HEK293T (cell line): ENCODE data around the gene IL10.

Experiments
- ARNT ChIP-seq: fragments of 450-650 bp; IDR thresholded peaks from 2 replicates; pipeline ENCODE4 v1.6.1; 2017; ENCODE audit warnings: mild to moderate bottlenecking
- BHLHE40 ChIP-seq: fragments of 450-650 bp; IDR thresholded peaks from 2 replicates; pipeline ENCODE4 v1.6.1; 2016; ENCODE audit warnings: mild to moderate bottlenecking, moderate library complexity, borderline replicate concordance
- FOXK2 ChIP-seq: fragments of 450-650 bp; IDR thresholded peaks from 2 replicates; pipeline ENCODE4 v1.6.1; 2016; ENCODE audit warnings: mild to moderate bottlenecking
- FOXM1 ChIP-seq: fragments of 450-650 bp; IDR thresholded peaks from 2 replicates; pipeline ENCODE4 v1.6.1; 2017; ENCODE audit warnings: mild to moderate bottlenecking, borderline replicate concordance
- L3MBTL2 ChIP-seq: fragments of 450-650 bp; conservative IDR thresholded peaks from 2 replicates; pipeline ENCODE4 v1.6.1; 2016; ENCODE audit warnings: mild to moderate bottlenecking
- LEF1 ChIP-seq: fragments of 450-650 bp; IDR thresholded peaks from 2 replicates; pipeline ENCODE4 v1.6.1; 2017; ENCODE audit warnings: mild to moderate bottlenecking, borderline replicate concordance
- SP1 ChIP-seq: fragments of 450-650 bp; IDR thresholded peaks from 2 replicates; pipeline ENCODE4 v1.6.1; 2017
- ZNF384 ChIP-seq: fragments of 450-650 bp; IDR thresholded peaks from 2 replicates; pipeline ENCODE4 v1.6.1; 2016

GRCh38 chr1:206745301-206745700, 27.0 kb downstream of the IL10 start:
- TF ChIP-seq SP1 = no peak
- TF ChIP-seq BHLHE40 = no peak
- no peak for TF ChIP-seq FOXK2
- no peak for TF ChIP-seq ARNT
- no peak for TF ChIP-seq LEF1
- TF ChIP-seq ZNF384 = no peak
- no peak for TF ChIP-seq L3MBTL2
- no peak for TF ChIP-seq FOXM1
